GM12878 (cell line): ENCODE data around the gene DNAH3. TPM values are rescaled to one million over a fixed set of nuclear protein-coding genes. Genes with fewer than 3 reads are reported as not detected.

Experiments
- ATAC-seq: fragments of 200-7000 bp; cut with Tn5 transposase; 3 replicates; pipeline ENCODE4 v1.9.1; 2020; ENCODE audit warnings: mild to moderate bottlenecking, moderate library complexity
- Bru-seq: library from RNA; stranded (reverse); fragments of 400-500 nt; gene quantifications from one replicate; lab custom pipeline; 2021; lab: Mats Ljungman, UMichigan
- BruChase-seq, 2 experiments: library from RNA; stranded (reverse); fragments of 400-500 nt; gene quantifications; one replicate each; lab custom pipeline; 2021; lab: Mats Ljungman, UMichigan
- BruUV-seq: library from RNA; stranded (reverse); fragments of 400-500 nt; replicated peaks from 2 replicates; lab custom pipeline; 2021; lab: Mats Ljungman, UMichigan
- CTCF ChIA-PET: fragments of 300-600 bp; sonication (Branson Sonifier 250); formaldehyde crosslinking; extraction: SDS; loops from one replicate; lab custom pipeline; 2021; ENCODE audit warnings: inconsistent platforms; lab: Yijun Ruan, JAX
- POLR2A ChIA-PET: fragments of 350-600 bp; formaldehyde crosslinking; extraction: SDS; loops from one replicate; lab custom pipeline; 2021; ENCODE audit warnings: inconsistent platforms; lab: Charles Lee
- RAD21 ChIA-PET: fragments of 300-600 bp; sonication (Branson Sonifier 250); formaldehyde crosslinking; loops from one replicate; lab custom pipeline; 2023; ENCODE audit warnings: antibody characterized with exemption; ENCODE audit not compliant: unreplicated experiment; lab: Charles Lee
- SMC1A ChIA-PET: fragments of 300-600 bp; sonication (Branson Sonifier 250); formaldehyde crosslinking; loops from one replicate; lab custom pipeline; 2023; ENCODE audit not compliant: unreplicated experiment, uncharacterized antibody; lab: Charles Lee
- DNase-seq: peaks from one replicate; pipeline ENCODE4 v3.0.0-alpha.2; 2011; ENCODE audit warnings: low read depth, low spot score
- FAIRE-seq: peaks from 3 replicates; lab custom pipeline; 2011; peaks lifted over from hg19 to GRCh38; lab: Jason Lieb, UNC
- H2AFZ ChIP-seq: 2 replicates; pipeline ENCODE4 v1.6.0; 2011; ENCODE audit warnings: low read depth, low read length, control low read depth; ENCODE audit not compliant: control insufficient read depth
- H3K27ac ChIP-seq: 2 replicates; pipeline ENCODE4 v1.5.1; 2011; ENCODE audit warnings: control low read depth; ENCODE audit not compliant: control insufficient read depth, insufficient read depth
- H3K27me3 ChIP-seq, 2 experiments: replicated peaks in 1 of 2; 2 replicates each; pipeline versions ENCODE4 v1.6.0 to v1.6.1; 2011; ENCODE audit warnings: low read length in 1 of 2; ENCODE audit not compliant: control insufficient read depth in 2 of 2, insufficient read depth in 2 of 2
- H3K36me3 ChIP-seq, 2 experiments: 2 replicates each; pipeline ENCODE4 v1.5.1; 2011; ENCODE audit warnings: low read length in 1 of 2; ENCODE audit not compliant: control insufficient read depth in 2 of 2, insufficient read depth in 2 of 2
- H3K4me1 ChIP-seq: 2 replicates; pipeline ENCODE4 v1.6.1; 2011; ENCODE audit warnings: mild to moderate bottlenecking, low read length, moderate library complexity, mixed read lengths; ENCODE audit not compliant: control insufficient read depth, insufficient read depth
- H3K4me2 ChIP-seq: 2 replicates; pipeline ENCODE4 v1.6.0; 2011; ENCODE audit warnings: control low read depth; ENCODE audit not compliant: control insufficient read depth, insufficient read depth
- H3K4me3 ChIP-seq: fragments of 200-600 bp; sonication (generic); 2 replicates; pipeline ENCODE4 v1.5.1; 2016
- H3K79me2 ChIP-seq: 2 replicates; pipeline ENCODE4 v1.6.0; 2011; ENCODE audit warnings: low read length; ENCODE audit not compliant: control insufficient read depth, insufficient read depth
- H3K9ac ChIP-seq: 2 replicates; pipeline ENCODE4 v1.8.0; 2011; ENCODE audit warnings: low read length, control low read depth, mixed read lengths; ENCODE audit not compliant: control insufficient read depth, insufficient read depth
- H3K9me3 ChIP-seq: replicated peaks from 3 replicates; pipeline ENCODE4 v1.5.1; 2011; ENCODE audit warnings: mild to moderate bottlenecking, low read length; ENCODE audit not compliant: control insufficient read depth, insufficient read depth
- H4K20me1 ChIP-seq: 2 replicates; pipeline ENCODE4 v1.6.0; 2011; ENCODE audit not compliant: control insufficient read depth, insufficient read depth
- NR2C2 ChIP-seq: IDR thresholded peaks from 2 replicates; pipeline ENCODE4 v1.6.1; 2011; ENCODE audit warnings: borderline replicate concordance, low read depth; ENCODE audit not compliant: control insufficient read depth, insufficient read length
- SP1 ChIP-seq: IDR thresholded peaks from one replicate; pipeline ENCODE4 v1.6.1; 2011; ENCODE audit warnings: low read depth, low read length
- YBX1 ChIP-seq: fragments of 450-650 bp; IDR thresholded peaks from 2 replicates; pipeline ENCODE4 v1.6.1; 2016; ENCODE audit warnings: antibody characterized with exemption
- ZSCAN29 ChIP-seq: fragments of 450-650 bp; IDR thresholded peaks from 2 replicates; pipeline ENCODE4 v1.6.1; 2017; ENCODE audit warnings: mild to moderate bottlenecking, moderate library complexity
- WGBS: methylation state at CpG from one replicate; pipeline ENCODE4 v1.1.6; 2016; ENCODE audit warnings: low lambda C conversion rate; ENCODE audit not compliant: insufficient replicate concordance, insufficient coverage; ENCODE audit errors: missing lambda C conversion rate; 5-methylcytosine and 5-hydroxymethylcytosine counted together
- in situ Hi-C: fragments of 300-500 bp; cut with MboI; formaldehyde crosslinking; loops from 9 replicates; pipeline ENCODE4 v1.14.3; 2018; ENCODE audit warnings: mixed read lengths
- intact Hi-C: fragments of 100-400 bp; cut with micrococcal nuclease; formaldehyde crosslinking; loops from one replicate; pipeline ENCODE4 v1.14.2; 2022; ENCODE audit not compliant: unreplicated experiment
- long read RNA-seq, 2 experiments: library from polyadenylated mRNA; unstranded; transcript quantifications; one replicate each; pipeline ENCODE4 v2.0.0, GENCODE V29; 2019 to 2020
- polyA minus RNA-seq, 3 experiments: library from RNA; depleted of rRNA, polyadenylated mRNA; stranded (reverse); fragments of >200 nt; gene quantifications; 2 replicates each; pipeline ENCODE4 v1.2.3, GENCODE V29; 2011
- polyA plus RNA-seq, 11 experiments: library from polyadenylated mRNA; depleted of rRNA in 4 of 11; unstranded in 6 of 11; stranded (reverse) in 5 of 11; fragments of >200 nt; fragmentation: Nextera tagmentation in 4 of 11; fragmentation: Illumina TruSeq in 1 of 11; extraction: Ambion mirVana in 4 of 11; extraction: Trizol in 1 of 11; gene quantifications; 1 replicate in 1 of 11; 2 replicates in 10 of 11; pipeline versions ENCODE4 v1.2.1 to v1.2.3, GENCODE V29; 2011 to 2016; ENCODE audit warnings: inconsistent platforms in 2 of 11, missing spikeins in 2 of 11, low read depth in 1 of 11
- total RNA-seq, 4 experiments: library from RNA; depleted of rRNA in 3 of 4; stranded (reverse); fragments of >200 nt in 3 of 4; fragmentation: Illumina TruSeq in 1 of 4; extraction: Trizol in 1 of 4; gene quantifications; 2 replicates each; pipeline versions ENCODE4 v1.2.1 to v1.2.3, GENCODE V29; 2013 to 2021
- TF ChIP-seq, protein P1 (sequence below): IDR thresholded peaks from 2 replicates; pipeline ENCODE4 v1.6.1; 2012; ENCODE audit warnings: mild to moderate bottlenecking, low read depth, low read length
- TF ChIP-seq, protein P2 (sequence below): fragments of 450-650 bp; IDR thresholded peaks from 2 replicates; pipeline ENCODE4 v1.6.1; 2017; ENCODE audit warnings: mild to moderate bottlenecking, moderate library complexity

DNAH3 gene, protein sequence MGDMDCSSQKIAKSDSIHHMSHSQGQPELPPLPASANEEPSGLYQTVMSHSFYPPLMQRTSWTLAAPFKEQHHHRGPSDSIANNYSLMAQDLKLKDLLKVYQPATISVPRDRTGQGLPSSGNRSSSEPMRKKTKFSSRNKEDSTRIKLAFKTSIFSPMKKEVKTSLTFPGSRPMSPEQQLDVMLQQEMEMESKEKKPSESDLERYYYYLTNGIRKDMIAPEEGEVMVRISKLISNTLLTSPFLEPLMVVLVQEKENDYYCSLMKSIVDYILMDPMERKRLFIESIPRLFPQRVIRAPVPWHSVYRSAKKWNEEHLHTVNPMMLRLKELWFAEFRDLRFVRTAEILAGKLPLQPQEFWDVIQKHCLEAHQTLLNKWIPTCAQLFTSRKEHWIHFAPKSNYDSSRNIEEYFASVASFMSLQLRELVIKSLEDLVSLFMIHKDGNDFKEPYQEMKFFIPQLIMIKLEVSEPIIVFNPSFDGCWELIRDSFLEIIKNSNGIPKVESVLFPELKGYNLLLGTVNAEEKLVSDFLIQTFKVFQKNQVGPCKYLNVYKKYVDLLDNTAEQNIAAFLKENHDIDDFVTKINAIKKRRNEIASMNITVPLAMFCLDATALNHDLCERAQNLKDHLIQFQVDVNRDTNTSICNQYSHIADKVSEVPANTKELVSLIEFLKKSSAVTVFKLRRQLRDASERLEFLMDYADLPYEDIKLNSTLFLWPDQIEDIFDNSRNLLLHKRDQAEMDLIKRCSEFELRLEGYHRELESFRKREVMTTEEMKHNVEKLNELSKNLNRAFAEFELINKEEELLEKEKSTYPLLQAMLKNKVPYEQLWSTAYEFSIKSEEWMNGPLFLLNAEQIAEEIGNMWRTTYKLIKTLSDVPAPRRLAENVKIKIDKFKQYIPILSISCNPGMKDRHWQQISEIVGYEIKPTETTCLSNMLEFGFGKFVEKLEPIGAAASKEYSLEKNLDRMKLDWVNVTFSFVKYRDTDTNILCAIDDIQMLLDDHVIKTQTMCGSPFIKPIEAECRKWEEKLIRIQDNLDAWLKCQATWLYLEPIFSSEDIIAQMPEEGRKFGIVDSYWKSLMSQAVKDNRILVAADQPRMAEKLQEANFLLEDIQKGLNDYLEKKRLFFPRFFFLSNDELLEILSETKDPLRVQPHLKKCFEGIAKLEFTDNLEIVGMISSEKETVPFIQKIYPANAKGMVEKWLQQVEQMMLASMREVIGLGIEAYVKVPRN (N-terminal part only)
- not detected in 2 replicates for total RNA-seq (2013; cell fraction: nucleolus; rRNA removed)
- total RNA-seq (2014; rRNA removed) (under 0.01 TPM in 1 of 2 replicates, not detected in the other), total RNA-seq (2014; rRNA removed; fragmentation: Illumina TruSeq; extraction: Trizol) (0.04 TPM in 1 of 2 replicates, not detected in the other), total RNA-seq (2021) (not detected in 2 replicates), polyA plus RNA-seq (2011; rRNA removed) (0.04 TPM in 1 of 2 replicates, not detected in the other), polyA plus RNA-seq (2014; fragmentation: Illumina TruSeq; extraction: Trizol) (0.01 TPM in 1 of 2 replicates, not detected in the other), polyA plus RNA-seq (2014; fragmentation: Nextera tagmentation; extraction: Ambion mirVana) (under 1 TPM in 1 of 2 experiments, not detected in 1; under 0.01 TPM), polyA plus RNA-seq (2014; rRNA removed) (not detected in 2 replicates), polyA plus RNA-seq (2016; fragmentation: Nextera tagmentation; extraction: Ambion mirVana) (under 1 TPM in 1 of 2 experiments, not detected in 1; 0.04 TPM), polyA minus RNA-seq (2011; rRNA and poly(A)+ RNA removed) (under 0.01 TPM in 1 of 2 replicates, not detected in the other), Bru-seq, nascent RNA (percentile 1 among the genes with signal in this experiment), BruChase-seq, experiment 1, labeled RNA remaining after a 6-hour chase (percentile 2 among the genes with signal in this experiment), BruChase-seq, experiment 2, labeled RNA remaining after a 2-hour chase (percentile 2 among the genes with signal in this experiment)
- polyA plus RNA-seq (2011; ENCODE audit: low read depth) = not detected
- not detected in 2 replicates for polyA plus RNA-seq (2011; cell fraction: cytosol; rRNA removed)
- polyA plus RNA-seq (2011; cell fraction: nucleus; rRNA removed) = 0.01 TPM in 1 of 2 replicates, not detected in the other
- polyA plus RNA-seq (2012) = 0.03 and 0.04 TPM in 2 replicates
- not detected in 2 replicates for polyA minus RNA-seq (2011; cell fraction: cytosol; rRNA and poly(A)+ RNA removed)
- not detected in 2 replicates for polyA minus RNA-seq (2011; cell fraction: nucleus; rRNA and poly(A)+ RNA removed)
- long read RNA-seq, experiment 1 = 0 reads
- long read RNA-seq, experiment 2, partial matches to known transcripts = 0 of 2 reads
- long read RNA-seq, experiment 2, other reads (novel, unspliced or antisense) = 2 of 2 reads

DNA sequence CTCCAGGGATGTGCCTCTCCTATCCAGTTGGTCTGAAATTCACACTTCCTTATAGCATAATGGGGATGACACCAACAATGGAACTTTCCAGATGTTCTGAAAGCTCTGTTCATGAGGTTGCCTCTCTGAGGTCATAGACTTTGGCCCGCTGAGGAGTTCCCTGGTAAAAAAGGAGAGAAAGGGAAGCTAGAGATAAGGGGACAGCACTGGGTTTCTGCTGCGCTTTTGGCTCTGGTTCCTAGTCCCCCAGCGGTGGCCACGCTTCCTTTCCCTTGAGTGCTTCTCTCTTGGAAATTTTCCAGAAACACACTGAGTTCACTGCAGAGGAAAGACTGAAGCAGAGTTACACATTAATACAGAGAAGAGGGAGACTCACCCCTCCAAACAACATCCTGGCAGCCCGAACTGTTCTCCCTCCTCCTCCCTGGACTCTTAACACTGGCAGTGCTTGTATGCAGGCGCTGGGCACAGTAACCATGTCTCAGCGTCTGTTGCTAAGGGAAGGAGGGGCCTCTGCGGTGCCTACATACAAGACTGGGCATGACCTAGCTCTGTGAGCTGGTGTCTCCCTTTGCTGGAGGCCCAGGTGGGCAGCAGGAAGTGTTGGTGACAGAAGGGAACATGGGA, at the start of gene DNAH3:
Gene DNAH3 (minus strand): TSS at position 472 of the 627 bp plus-strand sequence. CDS start 527 bp downstream, outside the sequence.
- 10% methylated on average over 8 of the region's 8 CpGs for WGBS
- no peaks in the 10 kb centered on the region for H4K20me1 ChIP-seq
- H3K79me2 ChIP-seq = no peaks in the 10 kb centered on the region
- POLR2A ChIA-PET = no interaction called here
- intact Hi-C loops = no loop called here
- H3K4me3 ChIP-seq = no peak within 1 kb of the TSS
- in situ Hi-C loops = loop anchor here (10.0 kb wide), 1 partner anchor 1174 kb away; no protein-coding TSS in a partner anchor
- ATAC-seq (no peak), FAIRE-seq (no peak), DNase-seq (no peak)
- SMC1A ChIA-PET = interaction anchor here (0.6 kb wide), 1 partner anchor 428 kb away, joined by 3 read pairs; no protein-coding TSS in a partner anchor
- no peak within 1 kb of the TSS for H3K27ac ChIP-seq
- RAD21 ChIA-PET = no interaction called here
- BruUV-seq = no TSS peak
- no peaks in the 10 kb centered on the region for H3K9me3 ChIP-seq
- peaks cover 0 to 3% of the 10 kb centered on the region in 2 experiments; a peak in 3 of 4 replicates for H3K27me3 ChIP-seq
- no peak within 1 kb of the TSS for H3K9ac ChIP-seq
- no peaks in the 10 kb centered on the region for H3K4me1 ChIP-seq
- no peaks in the 10 kb centered on the region for H3K36me3 ChIP-seq
- H2AFZ ChIP-seq = no peak within 1 kb of the TSS
- CTCF ChIA-PET = no interaction called here
- H3K4me2 ChIP-seq = no peak within 1 kb of the TSS
- TF ChIP-seq YBX1 = no peak
- no peak for TF ChIP-seq ZSCAN29
- TF ChIP-seq, protein P1, sequence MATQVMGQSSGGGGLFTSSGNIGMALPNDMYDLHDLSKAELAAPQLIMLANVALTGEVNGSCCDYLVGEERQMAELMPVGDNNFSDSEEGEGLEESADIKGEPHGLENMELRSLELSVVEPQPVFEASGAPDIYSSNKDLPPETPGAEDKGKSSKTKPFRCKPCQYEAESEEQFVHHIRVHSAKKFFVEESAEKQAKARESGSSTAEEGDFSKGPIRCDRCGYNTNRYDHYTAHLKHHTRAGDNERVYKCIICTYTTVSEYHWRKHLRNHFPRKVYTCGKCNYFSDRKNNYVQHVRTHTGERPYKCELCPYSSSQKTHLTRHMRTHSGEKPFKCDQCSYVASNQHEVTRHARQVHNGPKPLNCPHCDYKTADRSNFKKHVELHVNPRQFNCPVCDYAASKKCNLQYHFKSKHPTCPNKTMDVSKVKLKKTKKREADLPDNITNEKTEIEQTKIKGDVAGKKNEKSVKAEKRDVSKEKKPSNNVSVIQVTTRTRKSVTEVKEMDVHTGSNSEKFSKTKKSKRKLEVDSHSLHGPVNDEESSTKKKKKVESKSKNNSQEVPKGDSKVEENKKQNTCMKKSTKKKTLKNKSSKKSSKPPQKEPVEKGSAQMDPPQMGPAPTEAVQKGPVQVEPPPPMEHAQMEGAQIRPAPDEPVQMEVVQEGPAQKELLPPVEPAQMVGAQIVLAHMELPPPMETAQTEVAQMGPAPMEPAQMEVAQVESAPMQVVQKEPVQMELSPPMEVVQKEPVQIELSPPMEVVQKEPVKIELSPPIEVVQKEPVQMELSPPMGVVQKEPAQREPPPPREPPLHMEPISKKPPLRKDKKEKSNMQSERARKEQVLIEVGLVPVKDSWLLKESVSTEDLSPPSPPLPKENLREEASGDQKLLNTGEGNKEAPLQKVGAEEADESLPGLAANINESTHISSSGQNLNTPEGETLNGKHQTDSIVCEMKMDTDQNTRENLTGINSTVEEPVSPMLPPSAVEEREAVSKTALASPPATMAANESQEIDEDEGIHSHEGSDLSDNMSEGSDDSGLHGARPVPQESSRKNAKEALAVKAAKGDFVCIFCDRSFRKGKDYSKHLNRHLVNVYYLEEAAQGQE = no peak
- TF ChIP-seq SP1 = no peak
- no peak for TF ChIP-seq NR2C2
- TF ChIP-seq, protein P2, sequence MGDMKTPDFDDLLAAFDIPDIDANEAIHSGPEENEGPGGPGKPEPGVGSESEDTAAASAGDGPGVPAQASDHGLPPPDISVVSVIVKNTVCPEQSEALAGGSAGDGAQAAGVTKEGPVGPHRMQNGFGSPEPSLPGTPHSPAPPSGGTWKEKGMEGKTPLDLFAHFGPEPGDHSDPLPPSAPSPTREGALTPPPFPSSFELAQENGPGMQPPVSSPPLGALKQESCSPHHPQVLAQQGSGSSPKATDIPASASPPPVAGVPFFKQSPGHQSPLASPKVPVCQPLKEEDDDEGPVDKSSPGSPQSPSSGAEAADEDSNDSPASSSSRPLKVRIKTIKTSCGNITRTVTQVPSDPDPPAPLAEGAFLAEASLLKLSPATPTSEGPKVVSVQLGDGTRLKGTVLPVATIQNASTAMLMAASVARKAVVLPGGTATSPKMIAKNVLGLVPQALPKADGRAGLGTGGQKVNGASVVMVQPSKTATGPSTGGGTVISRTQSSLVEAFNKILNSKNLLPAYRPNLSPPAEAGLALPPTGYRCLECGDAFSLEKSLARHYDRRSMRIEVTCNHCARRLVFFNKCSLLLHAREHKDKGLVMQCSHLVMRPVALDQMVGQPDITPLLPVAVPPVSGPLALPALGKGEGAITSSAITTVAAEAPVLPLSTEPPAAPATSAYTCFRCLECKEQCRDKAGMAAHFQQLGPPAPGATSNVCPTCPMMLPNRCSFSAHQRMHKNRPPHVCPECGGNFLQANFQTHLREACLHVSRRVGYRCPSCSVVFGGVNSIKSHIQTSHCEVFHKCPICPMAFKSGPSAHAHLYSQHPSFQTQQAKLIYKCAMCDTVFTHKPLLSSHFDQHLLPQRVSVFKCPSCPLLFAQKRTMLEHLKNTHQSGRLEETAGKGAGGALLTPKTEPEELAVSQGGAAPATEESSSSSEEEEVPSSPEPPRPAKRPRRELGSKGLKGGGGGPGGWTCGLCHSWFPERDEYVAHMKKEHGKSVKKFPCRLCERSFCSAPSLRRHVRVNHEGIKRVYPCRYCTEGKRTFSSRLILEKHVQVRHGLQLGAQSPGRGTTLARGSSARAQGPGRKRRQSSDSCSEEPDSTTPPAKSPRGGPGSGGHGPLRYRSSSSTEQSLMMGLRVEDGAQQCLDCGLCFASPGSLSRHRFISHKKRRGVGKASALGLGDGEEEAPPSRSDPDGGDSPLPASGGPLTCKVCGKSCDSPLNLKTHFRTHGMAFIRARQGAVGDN = no peak
